Uterus (tissue), 4 donors: ENCODE results near the gene BCL2L14. TPM values are rescaled to one million over a fixed set of nuclear protein-coding genes. Genes with fewer than 3 reads are reported as not detected.

Experiments used
- DNase-seq, 2 donors: peaks; one replicate each; pipeline ENCODE4 v3.0.0-alpha.2; 2019 to 2020
- H3K27ac ChIP-seq, 2 donors: fragments of 200-600 bp; sonication (generic); 1 replicate in 1 of 2; 2 replicates in 1 of 2; pipeline ENCODE4 v1.5.1; 2016 to 2018
- H3K27me3 ChIP-seq, 2 donors: fragments of 200-600 bp; sonication (generic); one replicate each; pipeline ENCODE4 v1.5.1; 2018 to 2019; ENCODE audit warnings: control low read depth in 1 of 2
- H3K36me3 ChIP-seq, 2 donors: fragments of 200-600 bp; sonication (generic); one replicate each; pipeline ENCODE4 v1.5.1; 2019; ENCODE audit warnings: control low read depth in 1 of 2
- H3K4me1 ChIP-seq, 2 donors: fragments of 200-600 bp; sonication (generic); one replicate each; pipeline ENCODE4 v1.5.1; 2018 to 2019; ENCODE audit warnings: control low read depth in 1 of 2
- H3K4me3 ChIP-seq, 2 donors: fragments of 200-600 bp; sonication (generic); 1 replicate in 1 of 2; 2 replicates in 1 of 2; pipeline ENCODE4 v1.5.1; 2018 to 2019; ENCODE audit warnings: mild to moderate bottlenecking in 1 of 2
- H3K9me3 ChIP-seq, 2 donors: fragments of 200-600 bp; sonication (generic); one replicate each; pipeline ENCODE4 v1.5.1; 2019; ENCODE audit warnings: control low read depth in 1 of 2
- POLR2A ChIP-seq, 2 donors: fragments of 450-650 bp; IDR thresholded peaks; one replicate each; pipeline ENCODE4 v1.6.1; 2016; ENCODE audit warnings: antibody characterized with exemption in 2 of 2, mild to moderate bottlenecking in 1 of 2, moderate library complexity in 1 of 2
- intact Hi-C: fragments of 100-400 bp; cut with DNase I; formaldehyde crosslinking; loops from one replicate; pipeline ENCODE4 v1.15.1; 2023; ENCODE audit warnings: low total_unique reads
- total RNA-seq, 4 donors: library from RNA; depleted of rRNA in 3 of 4; stranded (reverse); fragments of >200 nt in 3 of 4; gene quantifications; one replicate each; pipeline versions ENCODE4 v1.1.0 to v1.2.4, GENCODE V29; 2014 to 2023
- TF ChIP-seq, protein P1 (sequence below), 4 experiments: fragments of 200-600 bp in 2 of 4; fragments of 450-650 bp in 2 of 4; sonication (generic) in 2 of 4; IDR thresholded peaks; one replicate each; pipeline ENCODE4 v1.5.1; 2016 to 2019; ENCODE audit warnings: antibody characterized with exemption in 4 of 4, mild to moderate bottlenecking in 2 of 4, moderate library complexity in 1 of 4
- donor health status: DM: yes; HTN: yes; CAD: no.

Gene BCL2L14
- total RNA-seq, 4 donors from 2014 or later = not detected

DNA sequence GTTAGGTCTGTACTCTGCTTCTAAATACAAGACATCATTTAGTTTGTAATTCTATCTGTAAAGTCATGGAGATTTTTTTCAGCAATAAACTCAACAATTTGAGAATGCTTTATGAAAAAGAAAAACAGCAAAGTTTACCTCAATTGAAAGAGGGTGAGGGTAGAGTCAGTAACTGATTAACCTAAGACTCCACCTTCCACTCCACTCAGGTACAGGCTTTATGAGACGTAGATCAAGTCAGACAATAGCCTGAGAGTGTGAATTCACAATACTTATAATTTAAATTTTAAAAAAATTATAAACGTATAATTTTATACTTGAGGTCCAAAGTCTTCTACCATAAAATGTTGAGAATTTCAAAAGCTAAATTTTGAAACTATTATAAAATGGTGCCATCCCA lies 45.9 kb downstream of the BCL2L14 start:
- H3K27ac ChIP-seq = no peak overlapping the region
- no peak for TF ChIP-seq POLR2A (IDR thresholded peaks at IDR 0.05)
- TF ChIP-seq, protein P1, sequence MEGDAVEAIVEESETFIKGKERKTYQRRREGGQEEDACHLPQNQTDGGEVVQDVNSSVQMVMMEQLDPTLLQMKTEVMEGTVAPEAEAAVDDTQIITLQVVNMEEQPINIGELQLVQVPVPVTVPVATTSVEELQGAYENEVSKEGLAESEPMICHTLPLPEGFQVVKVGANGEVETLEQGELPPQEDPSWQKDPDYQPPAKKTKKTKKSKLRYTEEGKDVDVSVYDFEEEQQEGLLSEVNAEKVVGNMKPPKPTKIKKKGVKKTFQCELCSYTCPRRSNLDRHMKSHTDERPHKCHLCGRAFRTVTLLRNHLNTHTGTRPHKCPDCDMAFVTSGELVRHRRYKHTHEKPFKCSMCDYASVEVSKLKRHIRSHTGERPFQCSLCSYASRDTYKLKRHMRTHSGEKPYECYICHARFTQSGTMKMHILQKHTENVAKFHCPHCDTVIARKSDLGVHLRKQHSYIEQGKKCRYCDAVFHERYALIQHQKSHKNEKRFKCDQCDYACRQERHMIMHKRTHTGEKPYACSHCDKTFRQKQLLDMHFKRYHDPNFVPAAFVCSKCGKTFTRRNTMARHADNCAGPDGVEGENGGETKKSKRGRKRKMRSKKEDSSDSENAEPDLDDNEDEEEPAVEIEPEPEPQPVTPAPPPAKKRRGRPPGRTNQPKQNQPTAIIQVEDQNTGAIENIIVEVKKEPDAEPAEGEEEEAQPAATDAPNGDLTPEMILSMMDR (IDR thresholded peaks at IDR 0.05) = no peak
- DNase-seq = no peak
- no peaks in the 10 kb centered on the region for H3K36me3 ChIP-seq
- no peak overlapping the region for H3K4me3 ChIP-seq
- H3K27me3 ChIP-seq = no peaks in the 10 kb centered on the region
- H3K4me1 ChIP-seq = no peaks in the 10 kb centered on the region
- H3K9me3 ChIP-seq = no peaks in the 10 kb centered on the region
- intact Hi-C loops = no loop called here

DNA sequence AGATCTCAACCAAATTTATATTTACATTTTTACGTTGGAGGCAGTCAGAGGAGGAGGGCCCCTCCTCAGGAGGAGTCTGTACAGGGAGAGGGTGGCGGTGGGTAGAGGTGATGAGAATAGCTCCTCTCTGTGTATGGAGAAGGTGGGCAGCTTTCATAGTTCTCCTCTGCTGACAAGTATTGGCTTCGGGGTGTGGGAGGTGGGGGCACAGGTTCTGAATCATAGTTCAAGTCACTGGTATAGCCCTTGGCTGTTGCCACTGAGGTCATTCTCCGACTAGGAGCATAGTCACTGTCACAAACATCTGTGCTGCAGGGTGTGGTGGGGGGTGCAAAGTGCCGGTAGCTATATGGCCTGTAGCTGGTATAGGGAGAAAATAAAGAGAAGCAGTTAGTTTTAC lies 50.3 kb downstream of the BCL2L14 start:
- intact Hi-C loops = no loop called here
- H3K9me3 ChIP-seq = no peaks in the 10 kb centered on the region
- H3K4me1 ChIP-seq = no peaks in the 10 kb centered on the region
- no peaks in the 10 kb centered on the region for H3K27me3 ChIP-seq
- no peak for TF ChIP-seq POLR2A (IDR thresholded peaks at IDR 0.05)
- TF ChIP-seq, protein P1 (IDR thresholded peaks at IDR 0.05) = no peak
- no peak for DNase-seq
- no peak overlapping the region for H3K27ac ChIP-seq
- H3K4me3 ChIP-seq = no peak overlapping the region
- H3K36me3 ChIP-seq = no peaks in the 10 kb centered on the region

DNA sequence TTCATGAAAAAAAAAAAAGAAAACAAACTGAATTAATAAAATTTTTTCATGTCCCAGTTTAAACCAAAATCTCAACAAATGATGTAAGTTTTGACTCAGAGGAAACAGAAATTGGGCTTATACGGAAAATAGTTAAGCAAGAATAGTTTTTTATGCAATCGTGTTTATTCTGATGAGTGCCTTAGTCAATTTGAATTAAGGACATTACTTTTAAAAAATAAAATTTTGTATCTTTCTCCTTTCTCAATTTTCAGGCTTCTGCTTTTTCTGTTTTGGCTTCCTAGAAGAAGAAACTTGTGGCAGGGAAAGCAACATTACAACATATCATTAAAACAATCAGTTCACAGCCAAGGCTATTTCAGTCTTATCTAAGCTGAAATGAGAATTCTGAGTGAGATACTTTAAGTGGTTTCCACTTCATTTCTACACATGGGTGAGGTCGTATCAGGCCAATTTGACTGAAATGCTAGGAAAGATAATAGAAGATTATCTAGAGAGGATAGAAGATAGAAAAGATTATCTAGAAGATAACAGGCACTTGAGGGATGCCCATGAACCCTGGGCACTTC lies 52.4 kb downstream of the BCL2L14 start:
- Histone ChIP-seq H3K27me3 (no peaks in the 10 kb centered on the region), H3K27ac (no peak overlapping the region)

DNA sequence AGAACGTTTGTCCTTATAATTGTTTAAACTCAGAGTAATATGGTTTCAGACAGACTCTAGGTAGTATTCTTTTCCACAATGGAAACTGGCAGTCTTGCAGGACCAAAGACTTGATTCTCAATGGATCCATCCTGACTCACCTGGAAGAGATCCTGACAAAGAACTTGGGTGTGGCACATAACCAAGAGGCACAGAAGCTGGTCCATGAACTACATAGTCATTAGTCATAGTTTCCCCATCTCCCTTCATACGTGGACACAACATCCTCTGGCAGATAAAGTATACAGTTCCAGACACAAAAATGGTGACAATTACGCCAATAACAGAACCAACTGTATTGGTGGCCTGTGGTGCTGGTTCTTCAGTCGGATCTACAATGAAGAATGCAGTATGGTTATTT lies 55.8 kb downstream of the BCL2L14 start:
- no peaks in the 10 kb centered on the region for H3K36me3 ChIP-seq
- no peaks in the 10 kb centered on the region for H3K4me1 ChIP-seq
- intact Hi-C loops = no loop called here
- H3K27ac ChIP-seq = no peak overlapping the region
- TF ChIP-seq POLR2A (IDR thresholded peaks at IDR 0.05) = no peak
- TF ChIP-seq, protein P1 (IDR thresholded peaks at IDR 0.05) = no peak
- no peak for DNase-seq
- no peaks in the 10 kb centered on the region for H3K9me3 ChIP-seq
- no peaks in the 10 kb centered on the region for H3K27me3 ChIP-seq
- H3K4me3 ChIP-seq = no peak overlapping the region

More for the DNA sequence above, 52.4 kb downstream of the BCL2L14 start:
- intact Hi-C loops = no loop called here
- Histone ChIP-seq H3K36me3 (no peaks in the 10 kb centered on the region), H3K9me3 (no peaks in the 10 kb centered on the region), H3K4me3 (no peak overlapping the region), H3K4me1 (no peaks in the 10 kb centered on the region)
- TF ChIP-seq, protein P1 (IDR thresholded peaks at IDR 0.05) = no peak
- no peak for TF ChIP-seq POLR2A (IDR thresholded peaks at IDR 0.05)
- DNase-seq = no peak

DNA sequence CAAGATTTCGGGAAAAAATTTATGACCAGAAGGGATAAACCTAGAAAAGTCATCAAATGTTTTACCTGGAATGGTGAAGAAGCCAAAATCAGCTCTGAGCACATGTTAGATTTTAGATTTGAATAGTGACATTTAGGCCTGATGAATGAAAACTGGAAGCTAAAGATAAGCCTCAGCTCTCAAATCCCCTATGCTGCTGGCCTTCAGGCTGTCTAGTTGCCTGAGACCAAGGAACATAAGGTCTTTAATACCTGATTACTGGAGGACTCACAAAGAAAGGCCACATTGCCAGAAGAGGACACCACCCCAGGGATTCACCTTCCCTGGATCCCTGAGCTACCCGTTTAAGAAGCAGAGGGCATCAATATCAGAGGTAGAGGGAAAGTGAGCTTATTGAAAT lies 56.6 kb downstream of the BCL2L14 start:
- H3K36me3 ChIP-seq = no peaks in the 10 kb centered on the region
- DNase-seq = no peak

More for the DNA sequence above, 56.6 kb downstream of the BCL2L14 start:
- TF ChIP-seq, protein P1 (IDR thresholded peaks at IDR 0.05) = no peak
- no peak for TF ChIP-seq POLR2A (IDR thresholded peaks at IDR 0.05)
- no peaks in the 10 kb centered on the region for H3K9me3 ChIP-seq
- H3K4me3 ChIP-seq = no peak overlapping the region
- intact Hi-C loops = no loop called here
- H3K4me1 ChIP-seq = no peaks in the 10 kb centered on the region
- H3K27ac ChIP-seq = no peak overlapping the region
- no peaks in the 10 kb centered on the region for H3K27me3 ChIP-seq
